Fibroblast of skin of right quadriceps (primary cell): ENCODE measurements around the gene GOLGA8R.
"Not testable (repeated sequence)": the region's sequence is repeated elsewhere in the genome, so short reads cannot be mapped to it uniquely, and the experiment has no call there.

Experiments
- DNase-seq: peaks from one replicate; pipeline ENCODE4 v3.0.0-alpha.2; 2013

GOLGA8R gene, protein sequence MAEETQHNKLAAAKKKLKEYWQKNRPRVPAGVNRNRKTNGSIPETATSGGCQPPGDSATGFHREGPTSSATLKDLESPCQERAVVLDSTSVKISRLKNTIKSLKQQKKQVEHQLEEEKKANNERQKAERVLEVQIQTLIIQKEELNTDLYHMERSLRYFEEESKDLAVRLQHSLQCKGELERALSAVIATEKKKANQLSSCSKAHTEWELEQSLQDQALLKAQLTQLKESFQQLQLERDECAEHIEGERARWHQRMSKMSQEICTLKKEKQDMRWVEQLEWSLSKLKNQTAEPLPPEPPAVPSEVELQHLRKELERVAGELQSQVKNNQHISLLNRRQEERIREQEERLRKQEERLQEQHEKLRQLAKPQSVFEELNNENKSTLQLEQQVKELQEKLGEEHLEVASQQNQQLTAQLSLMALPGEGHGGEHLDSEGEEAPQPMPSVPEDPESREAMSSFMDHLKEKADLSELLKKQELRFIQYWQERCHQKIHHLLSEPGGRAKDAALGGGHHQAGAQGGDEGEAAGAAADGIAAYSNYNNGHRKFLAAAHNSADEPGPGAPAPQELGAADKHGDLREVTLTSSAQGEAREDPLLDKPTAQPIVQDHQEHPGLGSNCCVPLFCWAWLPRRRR

DNA sequence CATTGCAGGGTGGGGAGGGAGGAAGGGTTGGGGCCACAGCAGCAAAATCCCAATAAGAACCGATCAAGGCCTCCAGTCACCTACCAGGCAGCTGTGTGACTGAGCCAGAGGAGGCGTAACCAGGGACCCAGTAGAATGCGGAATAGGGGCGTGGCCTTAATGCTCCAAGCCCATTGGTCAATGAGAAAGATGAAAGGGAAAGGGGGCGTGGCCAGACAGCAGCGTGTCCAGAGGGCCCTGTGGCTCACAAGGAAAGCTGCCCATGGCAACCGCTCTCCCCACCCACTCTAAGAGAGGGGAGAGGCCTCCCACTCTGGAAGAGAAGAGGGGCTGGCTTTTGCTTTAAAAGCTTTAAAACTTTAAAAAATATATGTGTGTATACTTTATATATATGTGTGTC is at the start of gene GOLGA8R:
Gene GOLGA8R, minus strand, starts transcription at position 101 of the 400 bp plus-strand sequence. Its CDS starts 98 bp downstream, at position 3.
- not testable (repeated sequence) for DNase-seq

DNA sequence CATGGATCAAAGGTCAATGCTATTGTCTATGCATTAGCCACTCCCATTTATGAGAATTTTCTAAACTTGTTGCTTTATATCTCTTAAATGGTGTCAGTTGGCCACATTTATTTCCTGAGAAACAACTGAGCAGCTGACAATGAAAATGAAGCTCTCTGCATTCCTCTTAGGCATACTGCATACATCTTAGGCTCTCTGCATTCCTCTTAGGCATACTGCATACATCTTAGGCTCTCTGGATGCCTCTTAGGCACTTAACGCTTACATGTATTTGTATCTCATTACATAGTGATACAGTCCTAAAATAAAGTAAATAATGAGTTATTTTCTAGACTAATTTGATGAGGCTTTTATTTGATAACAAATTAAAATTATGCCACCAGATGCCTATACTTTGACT is 49.8 kb upstream of the GOLGA8R start:
- not testable (repeated sequence) for DNase-seq

DNA sequence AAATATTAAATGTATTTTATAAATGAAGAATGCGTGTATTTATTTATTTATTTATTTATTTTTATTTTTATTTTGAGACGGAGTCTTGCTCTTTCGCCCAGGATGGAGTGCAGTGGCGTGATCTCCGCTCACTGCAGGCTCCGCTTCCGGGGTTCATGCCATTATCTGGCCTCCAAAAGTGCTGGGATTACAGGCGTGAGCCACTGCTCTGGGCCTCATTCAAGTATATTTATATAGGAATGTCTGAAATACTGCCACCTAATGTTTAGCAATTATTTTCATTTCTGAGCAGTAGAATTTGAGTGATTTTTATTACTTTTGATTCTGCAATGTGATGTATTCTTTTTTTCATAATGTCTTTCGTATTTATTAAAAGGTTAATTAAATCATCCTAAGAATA is 48.1 kb upstream of the GOLGA8R start:
- DNase-seq: not testable (repeated sequence)

DNA sequence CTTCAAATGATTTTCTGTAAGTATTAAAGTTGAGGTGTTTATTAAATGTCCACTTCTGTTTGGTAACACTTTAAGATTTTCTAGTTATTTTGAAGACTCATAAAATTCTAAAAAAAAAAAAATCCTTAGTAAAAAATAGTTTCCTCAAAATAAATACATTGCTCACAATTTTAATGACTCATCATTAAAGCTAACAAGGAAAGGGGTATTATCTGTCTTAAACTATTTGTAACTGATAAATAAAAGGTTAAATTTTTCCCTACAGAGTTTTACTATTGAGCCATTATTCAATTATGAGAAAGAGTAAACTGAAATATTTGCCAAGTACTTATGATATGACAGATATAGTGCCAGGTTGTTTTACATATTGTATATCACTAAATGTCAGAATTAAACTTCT is 38.6 kb upstream of the GOLGA8R start:
- DNase-seq: not testable (repeated sequence)

DNA sequence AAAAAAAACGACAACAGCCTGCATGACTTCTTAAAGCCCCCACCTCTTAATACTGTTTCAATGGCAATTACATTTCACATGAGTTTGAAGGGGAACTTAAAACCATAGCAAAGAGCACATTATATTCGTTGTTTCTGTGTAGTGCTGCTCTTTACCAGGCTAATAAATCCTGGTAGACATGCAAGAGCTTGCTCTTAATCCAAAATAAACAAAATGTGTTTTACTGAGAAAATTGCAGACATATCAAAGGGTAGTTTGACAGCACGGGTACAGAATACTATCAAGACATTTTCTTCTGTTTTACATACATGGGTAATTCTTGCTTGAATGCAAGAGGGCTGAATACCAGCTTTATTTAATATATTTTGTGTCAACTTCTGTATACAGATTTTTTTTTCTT is 24.3 kb upstream of the GOLGA8R start:
- DNase-seq: not testable (repeated sequence)

DNA sequence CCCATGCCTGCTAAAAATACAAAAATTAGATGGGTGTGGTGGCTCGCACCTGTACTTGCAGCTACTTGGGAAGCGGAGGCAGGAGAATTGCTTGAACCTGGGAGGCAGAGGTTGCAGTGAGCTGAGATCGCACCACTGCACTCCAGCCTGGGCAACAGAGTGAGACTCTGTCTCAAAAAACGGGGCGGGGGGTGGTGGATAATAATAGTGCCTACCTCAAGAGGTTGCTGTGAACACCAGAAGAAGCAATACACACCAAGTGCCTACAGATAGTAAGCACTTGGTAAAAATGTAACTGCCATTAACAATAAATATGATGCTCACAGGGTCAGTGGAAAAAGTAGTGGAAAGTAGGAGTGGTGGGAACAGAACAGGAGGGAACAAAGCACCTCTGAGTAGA is 21.8 kb upstream of the GOLGA8R start:
- DNase-seq: not testable (repeated sequence)

DNA sequence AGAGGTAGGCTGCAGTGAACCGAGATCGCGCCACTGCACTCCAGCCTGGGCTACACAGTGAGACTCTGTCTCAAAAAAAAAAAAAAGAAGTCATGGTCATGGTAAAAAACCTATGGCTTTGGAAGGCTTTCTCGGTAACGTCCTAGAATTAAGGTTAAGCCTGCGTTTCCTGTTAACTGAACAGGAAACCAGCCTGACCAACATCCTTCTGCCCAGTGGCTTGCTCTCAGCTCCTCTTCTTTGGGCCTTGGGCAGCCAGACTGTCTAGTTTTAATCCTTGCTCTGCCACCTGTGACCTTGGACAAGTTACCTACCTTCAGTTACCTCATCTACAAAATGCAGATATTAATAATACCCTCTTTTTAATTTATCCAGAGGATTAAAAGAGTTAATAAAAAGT is 6.7 kb upstream of the GOLGA8R start:
- not testable (repeated sequence) for DNase-seq

DNA sequence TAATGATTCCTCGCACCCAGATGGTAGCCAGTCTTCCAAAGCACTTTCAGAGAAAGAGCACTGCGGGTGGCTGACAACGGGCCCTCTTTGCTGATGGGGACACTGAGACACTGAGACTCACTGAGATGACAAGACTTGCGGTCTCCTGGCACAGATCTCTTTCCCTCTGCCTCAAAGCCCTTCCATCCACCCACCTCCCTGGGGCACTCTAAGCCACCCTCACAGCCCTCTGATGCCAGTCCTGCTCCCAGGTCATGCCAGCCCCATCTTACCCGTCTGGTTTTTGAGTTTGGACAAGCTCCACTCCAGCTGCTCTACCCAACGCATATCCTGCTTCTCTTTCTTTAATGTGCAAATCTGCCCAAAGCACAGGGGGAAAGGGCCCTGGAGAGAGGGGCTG is 6.4 kb downstream of the GOLGA8R start:
- not testable (repeated sequence) for DNase-seq

DNA sequence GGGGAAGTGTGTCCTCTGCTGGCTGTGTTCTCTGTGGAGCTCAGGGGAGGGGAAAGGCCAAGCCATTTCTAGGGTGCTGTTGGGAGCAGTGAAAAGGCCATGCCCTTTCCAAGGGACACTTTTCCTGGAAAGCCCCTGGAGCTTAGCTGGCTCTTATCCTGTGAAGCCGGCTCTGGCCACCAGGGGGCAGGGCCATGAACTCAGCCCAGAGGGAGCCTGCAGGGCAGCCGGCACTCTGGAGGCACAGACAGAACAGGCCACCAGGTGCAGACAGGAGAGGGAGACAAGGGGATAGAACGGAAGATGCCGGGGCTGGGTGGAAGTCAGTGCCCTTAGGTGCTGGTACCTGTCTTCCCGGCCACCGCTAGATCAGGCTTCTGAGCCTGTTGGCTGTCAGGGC is 15.1 kb downstream of the GOLGA8R start:
- DNase-seq: not testable (repeated sequence)

DNA sequence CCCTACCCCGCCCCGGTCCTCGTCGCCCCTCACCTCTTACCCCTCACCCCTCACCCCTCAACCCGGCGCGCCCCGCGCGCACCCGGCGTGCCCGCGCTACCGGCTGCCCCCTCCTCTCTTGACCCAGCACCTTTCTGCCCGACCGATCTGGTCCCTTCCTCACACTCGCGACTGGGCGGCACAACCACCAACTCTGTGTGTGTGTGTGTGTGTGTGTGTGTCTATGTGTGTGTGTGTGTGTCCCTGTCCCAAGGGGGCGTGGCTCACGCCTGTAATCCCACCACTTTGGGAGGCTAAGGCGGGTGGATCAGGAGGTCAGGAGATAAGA is 20.4 kb downstream of the GOLGA8R start:
- DNase-seq: not testable (repeated sequence)

DNA sequence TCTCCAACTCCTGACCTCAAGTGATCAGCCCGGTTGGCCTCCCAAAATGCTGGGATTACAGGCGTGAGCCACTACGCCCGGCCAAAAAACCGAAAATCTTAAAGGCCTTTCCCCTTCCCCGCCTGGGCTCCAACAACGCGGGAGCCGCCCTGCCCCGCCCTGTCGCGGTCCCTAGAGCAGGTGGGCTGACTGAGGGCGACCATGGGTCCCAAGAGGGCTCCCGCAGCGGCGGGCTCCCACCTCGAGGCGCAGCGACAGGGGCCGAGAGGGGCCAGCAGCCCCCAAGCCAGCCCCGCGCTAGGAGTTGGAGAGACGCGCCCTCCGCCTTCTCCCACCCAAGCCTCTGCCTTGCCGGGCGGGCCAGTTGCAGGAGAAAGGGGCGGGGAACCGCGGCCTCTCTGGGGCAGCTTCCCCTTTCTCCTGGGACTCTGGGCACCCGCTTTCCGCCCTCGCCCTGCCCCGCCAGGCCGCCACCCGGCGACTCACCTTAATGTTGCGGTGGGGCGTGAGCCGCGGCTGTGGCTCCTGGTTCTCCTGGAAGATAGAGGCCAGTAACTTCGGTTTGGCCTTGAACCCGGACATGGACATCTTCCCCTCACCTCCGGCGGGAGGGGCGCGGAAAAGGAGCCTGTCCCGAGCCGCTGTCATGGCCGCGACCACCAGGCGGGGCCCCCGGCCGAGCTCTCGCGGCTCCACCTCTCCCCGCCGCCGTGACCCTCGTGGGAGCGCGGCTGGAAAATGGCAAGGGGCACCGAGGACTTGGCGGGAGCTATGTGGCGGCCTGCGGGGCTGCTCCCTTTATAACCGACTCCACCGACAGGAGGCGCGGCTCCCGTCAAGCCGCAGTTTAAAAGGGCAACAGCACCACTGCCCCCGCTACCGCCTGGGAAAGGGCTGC is 21.0 kb downstream of the GOLGA8R start, which contains the start of gene CHRFAM7A:
Gene CHRFAM7A, minus strand, starts transcription at position 775 of the 898 bp plus-strand sequence. CDS start 10,189 bp downstream, outside the sequence.
- DNase-seq: not testable (repeated sequence)

DNA sequence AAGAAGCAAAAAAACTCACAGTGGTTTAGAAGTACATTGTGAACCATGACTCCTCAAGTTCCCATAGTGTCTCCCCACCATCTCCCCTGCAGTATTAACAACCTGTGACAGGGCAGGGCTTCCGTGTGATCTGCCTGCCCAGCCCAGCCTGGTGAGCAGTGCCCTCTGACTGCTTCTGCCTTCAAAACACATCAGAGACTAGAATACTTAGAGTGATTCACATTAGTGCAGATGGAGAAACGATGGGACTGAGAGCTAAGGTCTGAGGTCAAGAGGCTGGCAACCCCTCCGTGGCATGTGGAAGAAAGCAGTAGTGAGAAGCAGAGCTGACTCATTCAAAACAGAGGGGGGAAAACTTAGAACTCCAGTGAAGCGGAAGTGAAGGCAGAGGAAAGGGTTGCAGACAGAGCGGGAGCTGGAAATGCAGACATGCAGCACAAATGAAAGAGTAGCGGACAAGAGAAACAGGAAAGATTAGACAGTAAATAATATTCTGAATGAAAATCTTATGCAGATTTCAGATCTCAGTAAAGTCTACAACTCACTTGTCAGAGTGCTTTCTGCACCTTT is 27.7 kb downstream of the GOLGA8R start:
- DNase-seq: not testable (repeated sequence)

DNA sequence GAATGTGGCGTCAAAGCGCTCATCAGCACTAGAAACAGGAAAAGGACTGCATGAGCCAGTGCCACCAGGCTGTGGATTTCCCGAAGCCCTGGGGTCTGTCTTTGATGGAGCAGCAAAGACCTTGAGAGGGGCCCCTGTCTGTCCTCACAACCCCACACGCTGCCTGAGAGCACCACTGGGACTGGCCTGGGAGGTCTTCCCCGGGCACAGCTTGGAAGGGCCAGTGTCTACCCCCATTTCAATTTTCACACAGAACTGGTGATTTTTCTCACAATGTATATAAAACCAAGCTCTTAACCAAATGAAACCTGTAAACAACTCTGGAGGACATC is 37.0 kb downstream of the GOLGA8R start:
- DNase-seq: not testable (repeated sequence)

DNA sequence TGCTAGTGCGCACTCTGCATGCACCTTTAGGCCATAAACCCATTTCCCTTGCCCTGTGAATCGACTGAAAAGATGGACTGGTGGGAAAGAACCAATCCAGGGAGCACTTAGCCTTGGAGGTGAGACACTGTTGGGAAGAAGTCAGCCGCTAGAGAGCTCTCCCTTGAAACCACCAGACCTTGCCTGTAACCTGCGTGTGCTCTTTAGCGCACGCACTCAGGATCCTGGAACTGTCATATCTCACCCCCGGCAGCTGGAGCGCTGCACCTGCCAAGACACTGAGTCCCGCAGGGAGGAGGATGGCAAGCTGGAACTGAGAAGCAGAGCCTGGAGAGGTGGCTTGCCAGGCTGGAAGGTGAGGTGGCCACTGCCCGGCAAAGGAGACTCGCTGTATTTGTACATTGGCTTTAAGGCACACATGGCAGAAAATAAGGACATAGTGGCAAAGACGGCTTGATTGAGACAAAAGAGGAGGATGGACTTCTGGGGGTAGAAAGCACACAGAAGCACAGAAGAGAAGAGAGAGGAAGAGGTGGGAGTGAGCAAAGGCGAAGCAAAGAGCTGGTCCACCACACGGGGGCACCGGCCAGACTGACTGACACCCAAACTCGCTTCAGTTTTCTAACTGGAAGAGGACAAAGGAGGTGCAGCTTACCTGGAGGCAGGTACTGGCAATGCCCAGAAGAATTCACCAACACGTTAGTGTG is 37.5 kb downstream of the GOLGA8R start:
- not testable (repeated sequence) for DNase-seq

DNA sequence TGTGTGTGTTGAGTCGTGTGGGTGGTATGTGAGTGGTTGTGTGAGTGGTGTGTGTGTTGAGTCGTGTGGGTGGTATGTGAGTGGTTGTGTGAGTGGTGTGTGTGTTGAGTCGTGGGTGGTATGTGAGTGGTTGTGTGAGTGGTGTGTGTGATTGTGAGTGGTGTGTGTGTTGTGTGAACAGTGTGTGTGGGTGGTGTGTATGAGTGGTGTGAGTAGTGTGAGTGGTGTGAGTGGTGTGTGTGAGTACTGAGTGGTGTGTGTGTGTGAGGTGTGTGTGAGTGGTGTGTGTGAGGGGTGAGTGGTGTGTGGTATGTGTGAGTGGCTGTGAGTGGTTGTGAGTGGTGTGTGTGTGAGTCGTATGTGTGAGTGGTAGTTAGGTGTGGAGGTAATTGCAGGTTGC is 38.2 kb downstream of the GOLGA8R start:
- DNase-seq: peak; percentile 1

DNA sequence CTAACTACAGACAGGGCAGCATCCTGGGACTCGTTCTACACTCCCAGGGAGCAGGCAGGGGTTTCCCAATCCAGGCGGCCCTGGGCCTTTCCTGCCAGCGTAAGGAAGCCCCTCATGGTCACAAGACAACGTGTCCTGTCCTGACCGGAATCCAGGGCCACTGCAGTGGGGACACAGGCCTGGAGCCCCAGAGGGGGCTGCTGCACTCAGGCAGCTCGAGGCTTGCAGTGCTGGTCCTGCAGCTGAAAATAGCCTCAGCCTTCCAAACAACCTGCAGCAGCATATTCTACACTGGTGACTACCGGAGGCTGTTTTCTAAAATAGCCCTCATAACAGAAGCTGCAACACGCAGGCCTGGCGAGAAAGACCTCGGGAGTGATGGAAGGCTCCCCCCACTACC is 39.2 kb downstream of the GOLGA8R start:
- not testable (repeated sequence) for DNase-seq

DNA sequence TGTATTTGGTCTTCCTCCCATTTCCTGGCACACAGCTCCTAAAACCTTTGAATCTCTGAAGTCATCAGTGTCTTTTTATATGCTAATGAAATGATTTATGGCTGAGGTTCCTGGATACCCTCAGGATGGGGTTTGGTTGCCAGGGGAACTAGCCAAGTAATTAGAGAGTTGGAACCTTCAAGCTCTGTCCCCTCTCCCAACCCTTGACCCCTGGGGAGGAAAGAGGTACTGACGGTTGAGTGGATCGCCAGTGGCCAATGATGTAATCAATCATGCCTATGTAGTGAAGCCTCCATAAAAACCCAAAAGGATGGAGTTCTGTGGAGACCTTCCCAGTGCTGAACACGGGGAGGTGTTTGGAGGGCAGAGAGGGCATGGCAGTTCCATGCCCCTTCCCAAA is 45.8 kb downstream of the GOLGA8R start:
- DNase-seq: not testable (repeated sequence)

DNA sequence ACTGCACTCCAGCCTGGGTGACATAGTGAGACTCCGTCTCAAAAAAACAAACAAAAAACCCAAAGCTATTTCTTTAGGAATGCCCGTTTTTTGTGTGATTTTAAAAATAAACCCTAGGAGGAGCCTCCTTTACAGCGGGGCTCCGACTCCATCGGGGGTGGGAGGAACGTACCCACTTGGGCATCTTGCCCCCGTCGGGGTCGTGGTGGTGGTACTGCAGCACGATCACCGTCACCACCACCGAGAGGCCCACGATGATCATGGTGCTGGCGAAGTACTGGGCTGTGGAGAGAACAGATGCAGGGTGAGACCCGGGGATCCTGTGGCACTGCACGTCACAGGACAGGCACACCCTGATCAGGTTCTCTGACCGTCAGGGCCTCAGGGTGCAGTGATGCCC is 46.8 kb downstream of the GOLGA8R start:
- DNase-seq: not testable (repeated sequence)

DNA sequence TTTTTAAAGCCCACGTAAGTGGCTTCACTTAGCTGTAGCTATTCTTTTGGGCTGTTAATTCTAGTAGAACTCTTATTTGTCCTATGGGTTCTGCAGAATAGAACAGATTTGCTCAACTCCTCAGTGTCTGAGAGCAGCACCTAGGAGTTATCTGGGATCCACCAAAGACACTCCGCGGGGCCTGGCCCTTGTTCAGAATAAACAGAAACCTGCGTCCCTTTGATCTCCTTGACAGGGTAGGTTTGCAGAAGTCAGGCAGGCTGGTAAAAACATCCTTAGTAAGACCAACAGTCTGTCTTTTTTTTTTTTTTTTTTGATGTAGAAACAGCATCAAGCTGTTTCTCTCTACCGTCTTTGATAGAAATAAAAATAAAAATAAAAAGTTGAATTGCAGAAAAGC is 52.7 kb downstream of the GOLGA8R start:
- not testable (repeated sequence) for DNase-seq

DNA sequence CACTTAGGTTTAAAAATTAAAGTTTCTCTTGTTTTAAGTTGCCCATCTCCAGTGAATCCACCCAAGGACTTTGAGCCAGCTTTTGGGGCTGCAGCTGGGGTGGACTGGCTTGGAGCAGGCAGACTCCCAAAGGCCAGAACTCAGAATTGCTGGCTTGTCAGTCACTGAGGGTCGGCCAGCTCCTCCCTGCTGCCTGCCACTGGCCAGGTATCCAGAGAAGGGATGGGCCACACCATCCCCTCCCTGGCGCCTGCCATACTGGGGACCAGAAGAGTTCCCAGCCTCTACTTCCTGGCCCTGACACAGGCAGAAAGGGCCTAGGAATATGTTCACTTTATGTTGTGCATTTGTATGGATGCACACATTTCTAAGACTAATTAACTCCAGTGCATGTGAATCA is 53.1 kb downstream of the GOLGA8R start:
- DNase-seq: not testable (repeated sequence)

DNA sequence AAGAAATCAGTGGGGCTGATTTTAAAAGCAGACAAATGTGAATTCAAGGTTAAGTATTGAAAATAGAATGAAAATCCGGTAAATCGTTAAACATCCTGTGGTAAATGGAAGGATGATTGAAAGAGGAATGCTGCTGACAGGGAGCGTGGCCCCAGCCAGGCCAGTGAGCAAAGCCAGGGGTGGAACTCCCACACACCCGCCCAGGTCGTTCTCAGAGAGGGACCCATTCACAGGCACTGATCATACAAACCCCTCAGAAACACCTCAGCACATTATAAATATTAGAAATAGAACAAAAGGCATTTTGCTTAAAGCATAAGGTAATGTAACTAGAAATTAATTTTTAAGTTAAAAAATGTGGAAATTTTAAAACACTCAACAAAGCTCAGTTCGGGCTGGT is 59.0 kb downstream of the GOLGA8R start:
- not testable (repeated sequence) for DNase-seq
